Muscle of leg (tissue), 11 donors: ENCODE results near the gene RNF114. TPM values are rescaled to one million over a fixed set of nuclear protein-coding genes. Genes with fewer than 3 reads are reported as not detected.

ENCODE experiments used
- DNase-seq: peaks from one replicate; pipeline ENCODE4 v3.0.0; 2013
- H3K27ac ChIP-seq: one replicate; pipeline ENCODE4 v1.5.1; 2013; ENCODE audit warnings: mild to moderate bottlenecking, low read length, control low read depth
- H3K27me3 ChIP-seq: one replicate; pipeline ENCODE4 v1.6.1; 2013; ENCODE audit warnings: low read length; ENCODE audit not compliant: control insufficient read depth, insufficient read depth
- H3K36me3 ChIP-seq: one replicate; pipeline ENCODE4 v1.6.1; 2013; ENCODE audit warnings: low read length; ENCODE audit not compliant: control insufficient read depth, insufficient read depth
- H3K4me1 ChIP-seq: one replicate; pipeline ENCODE4 v1.6.1; 2013; ENCODE audit warnings: low read length; ENCODE audit not compliant: control insufficient read depth, insufficient read depth
- H3K4me3 ChIP-seq: one replicate; pipeline ENCODE4 v1.5.1; 2013; ENCODE audit warnings: low read length, control low read depth
- H3K9me3 ChIP-seq: replicated peaks from 2 replicates; pipeline ENCODE4 v1.6.1; 2013; ENCODE audit warnings: low read depth, low read length; ENCODE audit not compliant: control insufficient read depth
- WGBS: methylation state at CpG from one replicate; pipeline ENCODE4 v1.1.5; 2013; ENCODE audit warnings: missing lambda C conversion rate; ENCODE audit not compliant: insufficient coverage; 5-methylcytosine and 5-hydroxymethylcytosine counted together
- polyA plus RNA-seq, 8 donors: library from polyadenylated mRNA; unstranded; fragments of 120-200 nt; gene quantifications; one replicate each; pipeline versions ENCODE4 v1.2.1 to v1.2.3, GENCODE V29; 2013; ENCODE audit warnings: inconsistent platforms in 1 of 8, low replicate concordance in 1 of 8; ENCODE audit not compliant: insufficient read length in 8 of 8, insufficient read depth in 1 of 8
- total RNA-seq: library from RNA; stranded (reverse); fragments of 120-200 nt; gene quantifications from one replicate; pipeline ENCODE4 v1.2.4, GENCODE V29; 2013

RNF114 gene
- total and polyA plus RNA-seq, 9 donors = 31.7 to 49.8 (median 40.3) TPM

GRCh38 chr20:49913399-49914047 is 22.7 kb upstream of the RNF114 start:
- no peak overlapping the region for H3K4me3 ChIP-seq

GRCh38 chr20:49914310-49915117 is 21.7 kb upstream of the RNF114 start:
- Histone ChIP-seq H3K27me3 (no peaks in the 10 kb centered on the region), H3K4me3 (peak overlapping the region; percentile 73), H3K36me3 (peaks cover 9% of the 10 kb centered on the region), H3K27ac (peak overlapping the region; percentile 97), H3K9me3 (no peaks in the 10 kb centered on the region), H3K4me1 (peaks cover 32% of the 10 kb centered on the region)
- DNase-seq = no peak
- 4% methylated on average over 18 of the region's 19 CpGs for WGBS

More at GRCh38 chr20:49913399-49914047, 22.7 kb upstream of the RNF114 start:
- DNase-seq = no peak
- peaks cover 35% of the 10 kb centered on the region for H3K4me1 ChIP-seq
- H3K9me3 ChIP-seq = no peaks in the 10 kb centered on the region
- H3K27ac ChIP-seq = no peak overlapping the region
- no peaks in the 10 kb centered on the region for H3K27me3 ChIP-seq
- H3K36me3 ChIP-seq = peaks cover 12% of the 10 kb centered on the region
- 79% methylated on average over 6 of the region's 16 CpGs for WGBS

GRCh38 chr20:49915118-49915379 is 21.1 kb upstream of the RNF114 start:
- under 1% methylated on average over 23 of the region's 23 CpGs for WGBS
- Histone ChIP-seq H3K27ac (peak overlapping the region; percentile 97), H3K4me1 (peaks cover 28% of the 10 kb centered on the region), H3K27me3 (peaks cover under 1% of the 10 kb centered on the region), H3K36me3 (peaks cover 5% of the 10 kb centered on the region), H3K4me3 (peak overlapping the region; percentile 73), H3K9me3 (no peaks in the 10 kb centered on the region)
- no peak for DNase-seq

GRCh38 chr20:49915380-49916145 is 20.6 kb upstream of the RNF114 start, which contains the start of gene SPATA2:
Gene SPATA2 (minus strand): TSS chr20:49915529. CDS start chr20:49908490, 7,039 bp downstream.
- DNase-seq = peak; percentile 98
- Histone ChIP-seq H3K27ac (peak within 1 kb of the TSS; percentile 97), H3K9me3 (no peaks in the 10 kb centered on the region), H3K36me3 (peaks cover 3% of the 10 kb centered on the region), H3K4me3 (peak within 1 kb of the TSS; percentile 73), H3K4me1 (peaks cover 23% of the 10 kb centered on the region), H3K27me3 (peaks cover 3% of the 10 kb centered on the region)
- WGBS = under 1% methylated on average over 63 of the region's 69 CpGs

- DNase-seq = no peak
- Histone ChIP-seq H3K27me3 (peaks cover 4% of the 10 kb centered on the region), H3K4me1 (peaks cover 19% of the 10 kb centered on the region), H3K36me3 (peaks cover 3% of the 10 kb centered on the region), H3K9me3 (no peaks in the 10 kb centered on the region), H3K27ac (peak overlapping the region; percentile 97), H3K4me3 (peak overlapping the region; percentile 73)
- WGBS = 44% methylated on average over 4 of the region's 19 CpGs
Observed at GRCh38 chr20:49916146-49917002, 19.8 kb upstream of the RNF114 start.

GRCh38 chr20:49918446-49918845 is 17.8 kb upstream of the RNF114 start:
- H3K4me3 ChIP-seq = no peak overlapping the region
- H3K36me3 ChIP-seq = no peaks in the 10 kb centered on the region
- no peak for DNase-seq
- peaks cover 18% of the 10 kb centered on the region for H3K4me1 ChIP-seq
- H3K27ac ChIP-seq = no peak overlapping the region
- no CpG with 5 or more reads among the region's 3 CpGs for WGBS
- no peaks in the 10 kb centered on the region for H3K9me3 ChIP-seq
- H3K27me3 ChIP-seq = peaks cover 4% of the 10 kb centered on the region

GRCh38 chr20:49919009-49919408 is 17.2 kb upstream of the RNF114 start:
- peaks cover 4% of the 10 kb centered on the region for H3K27me3 ChIP-seq
- no peak overlapping the region for H3K27ac ChIP-seq
- H3K36me3 ChIP-seq = no peaks in the 10 kb centered on the region
- H3K9me3 ChIP-seq = no peaks in the 10 kb centered on the region
- H3K4me3 ChIP-seq = no peak overlapping the region
- H3K4me1 ChIP-seq = peaks cover 12% of the 10 kb centered on the region
- DNase-seq = no peak
- 53% methylated on average over 2 of the region's 7 CpGs for WGBS

GRCh38 chr20:49919461-49919860 is 16.7 kb upstream of the RNF114 start:
- Histone ChIP-seq H3K4me3 (no peak overlapping the region), H3K9me3 (no peaks in the 10 kb centered on the region), H3K36me3 (no peaks in the 10 kb centered on the region), H3K4me1 (peaks cover 8% of the 10 kb centered on the region), H3K27me3 (peaks cover 4% of the 10 kb centered on the region), H3K27ac (no peak overlapping the region)
- no CpG with 5 or more reads among the region's 2 CpGs for WGBS
- DNase-seq = no peak

GRCh38 chr20:49924247-49924646 is 11.9 kb upstream of the RNF114 start:
- Histone ChIP-seq H3K4me3 (no peak overlapping the region), H3K4me1 (no peaks in the 10 kb centered on the region), H3K36me3 (no peaks in the 10 kb centered on the region), H3K9me3 (no peaks in the 10 kb centered on the region), H3K27ac (no peak overlapping the region), H3K27me3 (peaks cover 4% of the 10 kb centered on the region)
- DNase-seq = no peak
- 80% methylated on average over 4 of the region's 4 CpGs for WGBS
